ENCODE results near the gene ENTREP3. TPM values are rescaled to one million over a fixed set of nuclear protein-coding genes. Genes with fewer than 3 reads are reported as not detected.

Gene ENTREP3
- total RNA-seq, 1 experiment from 2014 or later: 69.9 TPM

- TF ChIP-seq, protein P1, sequence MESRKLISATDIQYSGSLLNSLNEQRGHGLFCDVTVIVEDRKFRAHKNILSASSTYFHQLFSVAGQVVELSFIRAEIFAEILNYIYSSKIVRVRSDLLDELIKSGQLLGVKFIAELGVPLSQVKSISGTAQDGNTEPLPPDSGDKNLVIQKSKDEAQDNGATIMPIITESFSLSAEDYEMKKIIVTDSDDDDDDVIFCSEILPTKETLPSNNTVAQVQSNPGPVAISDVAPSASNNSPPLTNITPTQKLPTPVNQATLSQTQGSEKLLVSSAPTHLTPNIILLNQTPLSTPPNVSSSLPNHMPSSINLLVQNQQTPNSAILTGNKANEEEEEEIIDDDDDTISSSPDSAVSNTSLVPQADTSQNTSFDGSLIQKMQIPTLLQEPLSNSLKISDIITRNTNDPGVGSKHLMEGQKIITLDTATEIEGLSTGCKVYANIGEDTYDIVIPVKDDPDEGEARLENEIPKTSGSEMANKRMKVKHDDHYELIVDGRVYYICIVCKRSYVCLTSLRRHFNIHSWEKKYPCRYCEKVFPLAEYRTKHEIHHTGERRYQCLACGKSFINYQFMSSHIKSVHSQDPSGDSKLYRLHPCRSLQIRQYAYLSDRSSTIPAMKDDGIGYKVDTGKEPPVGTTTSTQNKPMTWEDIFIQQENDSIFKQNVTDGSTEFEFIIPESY (IDR thresholded peaks at IDR 0.05; ENCODE audit: extremely low read depth, insufficient replicate concordance, low read length): no peak
- TF ChIP-seq CEBPB (IDR thresholded peaks at IDR 0.05; ENCODE audit: low read depth) (no peak), JUND (IDR thresholded peaks at IDR 0.05) (no peak)
Observed at GRCh38 chr1:155250633-155251449, 4.4 kb downstream of the ENTREP3 start (continued).

GRCh38 chr1:155250246-155250632, 5.0 kb downstream of the ENTREP3 start:
- Histone ChIP-seq H2AFZ (ENCODE audit: low read depth, low read length, poor library complexity, severe bottlenecking) (no peak overlapping the region), H3K27ac (ENCODE audit: low read depth, low read length) (no peak overlapping the region), H3K4me2 (ENCODE audit: low read length) (no peak overlapping the region), H3K9ac (ENCODE audit: low read length) (no peak overlapping the region), H3K79me2 (ENCODE audit: insufficient read depth, low read length) (peaks cover 11% of the 10 kb centered on the region; the same call in 1 of the 2 replicates), H4K20me1 (ENCODE audit: insufficient read depth) (no peaks in the 10 kb centered on the region), H3K9me3 (ENCODE audit: control insufficient read depth in 1 of 2, insufficient read depth in 1 of 2, low read depth in 1 of 2, low read length in 2 of 2) (no peaks in the 10 kb centered on the region), H3K4me1 (ENCODE audit: control insufficient read depth in 1 of 2, insufficient read depth in 2 of 2, low read length in 2 of 2) (peaks cover 14 to 31% of the 10 kb centered on the region in 2 experiments), H3K36me3 (ENCODE audit: control insufficient read depth in 1 of 2, insufficient read depth in 2 of 2, low read length in 2 of 2) (peaks cover 0 to 2% of the 10 kb centered on the region in 2 experiments; a peak in 3 of 4 replicates), H3K27me3 (ENCODE audit: insufficient read depth, low read length) (no peaks in the 10 kb centered on the region), H3K4me3 (replicated peaks in 1 of 2; ENCODE audit: low read depth in 1 of 2, low read length in 2 of 2) (no peak overlapping the region), H3K9me2 (ENCODE audit: insufficient read depth) (no peaks in the 10 kb centered on the region)
- RAD21 ChIA-PET (ENCODE audit: low non-redundant PET in 1 of 2, low total read pairs in 2 of 2, uncharacterized antibody in 2 of 2, unreplicated experiment in 2 of 2): interaction anchor here in 1 of 2 experiments (1.2 to 2.0 kb wide), 2 partner anchors 12 to 74 kb away, joined by 3 to 9 read pairs; partner anchors contain the start of gene SCAMP3
- intact Hi-C loops (cut with micrococcal nuclease): loop anchor here (1.0 to 5.0 kb wide), 4 partner anchors 57 to 342 kb away; partner anchors contain the start of gene FDPS
- DNase-seq (ENCODE audit: low read depth, low spot score) (no peak), ATAC-seq (peak; percentile 8)
- BruUV-seq (replicated peaks): no TSS peak
- POLR2A ChIA-PET: interaction anchor here (1.2 kb wide), 1 partner anchor 12 kb away, joined by 3 read pairs; the partner anchor contains the start of gene SCAMP3
- CTCF ChIA-PET: interaction anchor here (1.0 to 4.1 kb wide), 21 partner anchors 9 to 401 kb away, joined by 3 to 44 read pairs (median 6); partner anchors contain the start of genes CLK2, FDPS, MTX1 and SCAMP3
- TF ChIP-seq YY1 (IDR thresholded peaks at IDR 0.05; ENCODE audit: extremely low read depth, insufficient replicate concordance, low read depth, low read length) (no peak), FOSL1 (IDR thresholded peaks at IDR 0.05; ENCODE audit: low read depth) (no peak), CEBPB (IDR thresholded peaks at IDR 0.05; ENCODE audit: low read depth) (no peak), TCF7L2 (IDR thresholded peaks at IDR 0.05; ENCODE audit: borderline replicate concordance, extremely low read depth, insufficient read depth, insufficient read length) (no peak), SP1 (IDR thresholded peaks at IDR 0.05; ENCODE audit: low read depth) (no peak), SIN3A (IDR thresholded peaks at IDR 0.05; ENCODE audit: low read depth) (no peak), EGR1 (IDR thresholded peaks at IDR 0.05; ENCODE audit: low read depth) (no peak), JUND (IDR thresholded peaks at IDR 0.05) (no peak), ZNF274 (IDR thresholded peaks at IDR 0.05; ENCODE audit: low read depth, low read length) (no peak), POLR2AphosphoS5 (IDR thresholded peaks at IDR 0.05; ENCODE audit: low read depth, low read length) (no peak), RAD21 (IDR thresholded peaks at IDR 0.05; ENCODE audit: low read depth) (no peak)
- TF ChIP-seq, protein P2, sequence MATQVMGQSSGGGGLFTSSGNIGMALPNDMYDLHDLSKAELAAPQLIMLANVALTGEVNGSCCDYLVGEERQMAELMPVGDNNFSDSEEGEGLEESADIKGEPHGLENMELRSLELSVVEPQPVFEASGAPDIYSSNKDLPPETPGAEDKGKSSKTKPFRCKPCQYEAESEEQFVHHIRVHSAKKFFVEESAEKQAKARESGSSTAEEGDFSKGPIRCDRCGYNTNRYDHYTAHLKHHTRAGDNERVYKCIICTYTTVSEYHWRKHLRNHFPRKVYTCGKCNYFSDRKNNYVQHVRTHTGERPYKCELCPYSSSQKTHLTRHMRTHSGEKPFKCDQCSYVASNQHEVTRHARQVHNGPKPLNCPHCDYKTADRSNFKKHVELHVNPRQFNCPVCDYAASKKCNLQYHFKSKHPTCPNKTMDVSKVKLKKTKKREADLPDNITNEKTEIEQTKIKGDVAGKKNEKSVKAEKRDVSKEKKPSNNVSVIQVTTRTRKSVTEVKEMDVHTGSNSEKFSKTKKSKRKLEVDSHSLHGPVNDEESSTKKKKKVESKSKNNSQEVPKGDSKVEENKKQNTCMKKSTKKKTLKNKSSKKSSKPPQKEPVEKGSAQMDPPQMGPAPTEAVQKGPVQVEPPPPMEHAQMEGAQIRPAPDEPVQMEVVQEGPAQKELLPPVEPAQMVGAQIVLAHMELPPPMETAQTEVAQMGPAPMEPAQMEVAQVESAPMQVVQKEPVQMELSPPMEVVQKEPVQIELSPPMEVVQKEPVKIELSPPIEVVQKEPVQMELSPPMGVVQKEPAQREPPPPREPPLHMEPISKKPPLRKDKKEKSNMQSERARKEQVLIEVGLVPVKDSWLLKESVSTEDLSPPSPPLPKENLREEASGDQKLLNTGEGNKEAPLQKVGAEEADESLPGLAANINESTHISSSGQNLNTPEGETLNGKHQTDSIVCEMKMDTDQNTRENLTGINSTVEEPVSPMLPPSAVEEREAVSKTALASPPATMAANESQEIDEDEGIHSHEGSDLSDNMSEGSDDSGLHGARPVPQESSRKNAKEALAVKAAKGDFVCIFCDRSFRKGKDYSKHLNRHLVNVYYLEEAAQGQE (IDR thresholded peaks at IDR 0.05; ENCODE audit: low read depth): no peak
- TF ChIP-seq, protein P3, sequence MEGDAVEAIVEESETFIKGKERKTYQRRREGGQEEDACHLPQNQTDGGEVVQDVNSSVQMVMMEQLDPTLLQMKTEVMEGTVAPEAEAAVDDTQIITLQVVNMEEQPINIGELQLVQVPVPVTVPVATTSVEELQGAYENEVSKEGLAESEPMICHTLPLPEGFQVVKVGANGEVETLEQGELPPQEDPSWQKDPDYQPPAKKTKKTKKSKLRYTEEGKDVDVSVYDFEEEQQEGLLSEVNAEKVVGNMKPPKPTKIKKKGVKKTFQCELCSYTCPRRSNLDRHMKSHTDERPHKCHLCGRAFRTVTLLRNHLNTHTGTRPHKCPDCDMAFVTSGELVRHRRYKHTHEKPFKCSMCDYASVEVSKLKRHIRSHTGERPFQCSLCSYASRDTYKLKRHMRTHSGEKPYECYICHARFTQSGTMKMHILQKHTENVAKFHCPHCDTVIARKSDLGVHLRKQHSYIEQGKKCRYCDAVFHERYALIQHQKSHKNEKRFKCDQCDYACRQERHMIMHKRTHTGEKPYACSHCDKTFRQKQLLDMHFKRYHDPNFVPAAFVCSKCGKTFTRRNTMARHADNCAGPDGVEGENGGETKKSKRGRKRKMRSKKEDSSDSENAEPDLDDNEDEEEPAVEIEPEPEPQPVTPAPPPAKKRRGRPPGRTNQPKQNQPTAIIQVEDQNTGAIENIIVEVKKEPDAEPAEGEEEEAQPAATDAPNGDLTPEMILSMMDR (IDR thresholded peaks at IDR 0.05 in 2 of 3, conservative IDR thresholded peaks at IDR 0.05 in 1 of 3; ENCODE audit: borderline replicate concordance in 1 of 3, insufficient read depth in 1 of 3, low read depth in 2 of 3, low read length in 2 of 3): no peak

Measured in HCT116 (cell line).